ENCODE data around the gene STPG1.

DNA sequence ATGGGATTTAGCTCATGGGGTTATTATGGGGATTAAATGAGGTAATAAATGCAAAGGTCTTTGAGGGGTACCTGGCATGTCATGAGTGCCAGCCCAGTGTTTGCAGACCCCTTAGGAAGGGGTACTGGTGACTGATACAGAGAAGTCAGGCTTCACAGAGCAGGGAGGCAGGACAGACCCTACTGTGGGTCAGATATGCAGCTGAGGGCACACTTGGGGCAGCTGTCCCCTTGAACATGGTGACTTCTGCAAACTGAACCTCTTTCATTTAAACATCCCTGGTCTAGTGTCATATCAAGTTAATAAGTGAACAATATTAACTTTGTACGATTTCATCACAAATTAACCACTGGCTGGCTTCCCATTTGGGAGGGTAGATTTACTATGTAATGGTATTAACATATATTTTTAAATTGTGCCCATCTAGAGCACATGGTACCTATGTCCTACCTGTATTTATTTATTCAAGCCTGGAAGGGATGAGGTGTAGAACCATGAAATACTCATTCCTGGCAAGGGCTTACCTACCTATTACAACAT lies 25.9 kb downstream of the STPG1 start:
- TF ChIP-seq CTCF (conservative IDR thresholded peaks at IDR 0.05; ENCODE audit: low read depth, low read length) (no peak), EZH2phosphoT487 (IDR thresholded peaks at IDR 0.05; ENCODE audit: borderline replicate concordance, low read length) (no peak)
